SK-N-SH treated with all-trans-retinoic acid at 6 μM for 48 hours (cell line): Measurements from ENCODE around the gene PRKD2.

Experiments used
- TOX ChIP-seq: fragments of 250-450 bp; sonication (Bioruptor Pico); IDR thresholded peaks from 2 replicates; pipeline ENCODE4 v1.8.0; 2021; ENCODE audit warnings: mild to moderate bottlenecking, moderate library complexity, borderline replicate concordance
- ZFP3 ChIP-seq: fragments of 250-450 bp; sonication (Bioruptor Pico); IDR thresholded peaks from 2 replicates; pipeline ENCODE4 v1.5.0; 2020; ENCODE audit warnings: mild to moderate bottlenecking, moderate library complexity
- ZFP30 ChIP-seq: fragments of 450-650 bp; formaldehyde crosslinking; IDR thresholded peaks from 2 replicates; pipeline ENCODE4 v1.5.0; 2022; ENCODE audit warnings: mild to moderate bottlenecking, moderate library complexity
- ZNF565 ChIP-seq: fragments of 450-650 bp; formaldehyde crosslinking; conservative IDR thresholded peaks from 2 replicates; pipeline ENCODE4 v1.5.0; 2020; ENCODE audit warnings: low read depth, mild to moderate bottlenecking, moderate library complexity
- TF ChIP-seq, protein P1 (sequence below): fragments of 250-450 bp; sonication (Bioruptor Pico); IDR thresholded peaks from 2 replicates; pipeline ENCODE4 v1.8.0; 2020; ENCODE audit warnings: mild to moderate bottlenecking, moderate library complexity, borderline replicate concordance

DNA sequence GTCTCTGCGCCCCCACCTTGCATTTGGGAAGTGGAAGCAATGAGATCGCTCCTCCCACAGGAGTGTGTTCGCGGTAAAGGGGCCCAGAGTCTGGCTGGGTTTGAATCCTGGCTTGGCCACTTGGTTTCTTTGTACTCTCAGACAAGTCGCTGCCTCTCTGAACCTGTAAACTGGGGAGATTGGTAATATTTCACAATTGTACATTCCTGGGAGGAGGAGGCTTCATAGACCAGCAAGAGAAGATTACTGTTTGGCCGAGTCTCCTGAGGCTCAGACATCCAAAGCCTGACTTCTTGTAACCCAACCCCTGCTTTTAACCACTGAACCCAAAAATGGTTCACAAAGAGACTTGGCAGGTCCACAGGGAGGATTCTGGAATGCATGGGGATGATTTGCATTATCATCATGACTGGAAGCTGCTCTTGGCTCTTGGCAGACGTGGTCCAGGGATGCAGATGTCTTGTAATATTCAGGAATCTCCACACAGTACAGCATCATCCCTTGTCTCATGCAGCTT lies 43.0 kb upstream of the PRKD2 start:
- TF ChIP-seq ZNF565 (CRISPR knock-in tag) (no peak), TOX (CRISPR knock-in tag) (no peak), ZFP3 (CRISPR knock-in tag) (no peak), ZFP30 (CRISPR knock-in tag) (no peak)
- TF ChIP-seq, protein P1, sequence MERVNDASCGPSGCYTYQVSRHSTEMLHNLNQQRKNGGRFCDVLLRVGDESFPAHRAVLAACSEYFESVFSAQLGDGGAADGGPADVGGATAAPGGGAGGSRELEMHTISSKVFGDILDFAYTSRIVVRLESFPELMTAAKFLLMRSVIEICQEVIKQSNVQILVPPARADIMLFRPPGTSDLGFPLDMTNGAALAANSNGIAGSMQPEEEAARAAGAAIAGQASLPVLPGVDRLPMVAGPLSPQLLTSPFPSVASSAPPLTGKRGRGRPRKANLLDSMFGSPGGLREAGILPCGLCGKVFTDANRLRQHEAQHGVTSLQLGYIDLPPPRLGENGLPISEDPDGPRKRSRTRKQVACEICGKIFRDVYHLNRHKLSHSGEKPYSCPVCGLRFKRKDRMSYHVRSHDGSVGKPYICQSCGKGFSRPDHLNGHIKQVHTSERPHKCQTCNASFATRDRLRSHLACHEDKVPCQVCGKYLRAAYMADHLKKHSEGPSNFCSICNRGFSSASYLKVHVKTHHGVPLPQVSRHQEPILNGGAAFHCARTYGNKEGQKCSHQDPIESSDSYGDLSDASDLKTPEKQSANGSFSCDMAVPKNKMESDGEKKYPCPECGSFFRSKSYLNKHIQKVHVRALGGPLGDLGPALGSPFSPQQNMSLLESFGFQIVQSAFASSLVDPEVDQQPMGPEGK (CRISPR knock-in tag): no peak
